CD14-positive monocyte (primary cell): ENCODE results near the gene NSUN7. TPM values are rescaled to one million over a fixed set of nuclear protein-coding genes. Genes with fewer than 3 reads are reported as not detected.

ENCODE experiments used
- DNase-seq, 3 donors: peaks; one replicate each; pipeline ENCODE4 v3.0.0-alpha.2; 2011 to 2022
- H2AFZ ChIP-seq: 2 replicates; pipeline ENCODE4 v1.6.0; 2012; ENCODE audit warnings: mild to moderate bottlenecking, low read depth, low read length, inconsistent platforms; ENCODE audit not compliant: insufficient read depth, poor library complexity, severe bottlenecking
- H3K27ac ChIP-seq, 2 donors: 1 replicate in 1 of 2; 2 replicates in 1 of 2; pipeline ENCODE4 v1.5.1; 2012 to 2013; ENCODE audit warnings: low read length in 2 of 2, control low read depth in 1 of 2, inconsistent platforms in 1 of 2, low read depth in 1 of 2, mild to moderate bottlenecking in 1 of 2
- H3K27me3 ChIP-seq, 2 donors: one replicate each; pipeline versions ENCODE4 v1.6.0 to v1.6.1; 2011 to 2013; ENCODE audit warnings: low read length in 2 of 2; ENCODE audit not compliant: control insufficient read depth in 2 of 2, insufficient read depth in 2 of 2
- H3K36me3 ChIP-seq, 2 donors: replicated peaks in 1 of 2; 1 replicate in 1 of 2; 2 replicates in 1 of 2; pipeline versions ENCODE4 v1.5.1 to v1.6.1; 2012 to 2013; ENCODE audit warnings: low read length in 2 of 2, control low read depth in 1 of 2, inconsistent platforms in 1 of 2, mild to moderate bottlenecking in 1 of 2; ENCODE audit not compliant: insufficient read depth in 2 of 2, control insufficient read depth in 1 of 2
- H3K4me1 ChIP-seq, 2 donors: 1 replicate in 1 of 2; 2 replicates in 1 of 2; pipeline versions ENCODE4 v1.5.1 to v1.6.1; 2012 to 2013; ENCODE audit warnings: low read length in 2 of 2, control low read depth in 1 of 2, inconsistent platforms in 1 of 2, mild to moderate bottlenecking in 1 of 2, moderate library complexity in 1 of 2; ENCODE audit not compliant: insufficient read depth in 2 of 2, control insufficient read depth in 1 of 2
- H3K4me2 ChIP-seq: replicated peaks from 2 replicates; pipeline ENCODE3; 2012; ENCODE audit warnings: low read length, moderate library complexity, mild to moderate bottlenecking; ENCODE audit not compliant: poor library complexity, severe bottlenecking; ENCODE audit errors: extremely low read depth
- H3K4me3 ChIP-seq, 3 experiments: fragments of 200-600 bp in 1 of 3; sonication (generic) in 1 of 3; replicated peaks in 1 of 3; 1 replicate in 2 of 3; 2 replicates in 1 of 3; pipeline ENCODE4 v1.5.1; 2011 to 2013; ENCODE audit warnings: low read length in 3 of 3, mild to moderate bottlenecking in 3 of 3, control low read depth in 2 of 3, low read depth in 2 of 3, inconsistent platforms in 1 of 3, moderate library complexity in 1 of 3
- H3K79me2 ChIP-seq: 2 replicates; pipeline ENCODE4 v1.6.0; 2012; ENCODE audit warnings: mild to moderate bottlenecking, control low read depth, inconsistent platforms, low read length, moderate library complexity; ENCODE audit not compliant: insufficient read depth
- H3K9ac ChIP-seq: 2 replicates; pipeline ENCODE4 v1.6.0; 2017; ENCODE audit warnings: low read length, mild to moderate bottlenecking; ENCODE audit not compliant: insufficient read depth, poor library complexity, severe bottlenecking
- H3K9me3 ChIP-seq, 2 donors: replicated peaks in 1 of 2; 1 replicate in 1 of 2; 2 replicates in 1 of 2; pipeline versions ENCODE4 v1.5.1 to v1.6.1; 2012 to 2013; ENCODE audit warnings: low read length in 2 of 2, control low read depth in 1 of 2; ENCODE audit not compliant: control insufficient read depth in 1 of 2, insufficient read depth in 1 of 2
- H4K20me1 ChIP-seq: 2 replicates; pipeline ENCODE4 v1.6.0; 2012; ENCODE audit warnings: mild to moderate bottlenecking, low read length, control low read depth, moderate library complexity; ENCODE audit not compliant: insufficient read depth
- H3K27ac Mint-ChIP-seq, 7 donors: one replicate each; pipeline ENCODE4 v1.8.0; 2020; ENCODE audit warnings: mild to moderate bottlenecking in 7 of 7, mixed read lengths in 7 of 7, moderate library complexity in 6 of 7, inconsistent platforms in 2 of 7
- H3K27me3 Mint-ChIP-seq, 3 donors: one replicate each; pipeline ENCODE4 v1.8.0; 2021 to 2022; ENCODE audit warnings: low read depth in 3 of 3, mild to moderate bottlenecking in 3 of 3, mixed read lengths in 3 of 3, moderate library complexity in 3 of 3, inconsistent platforms in 1 of 3
- H3K36me3 Mint-ChIP-seq, 2 donors: one replicate each; pipeline ENCODE4 v1.8.0; 2020; ENCODE audit warnings: mixed read lengths in 2 of 2, inconsistent platforms in 1 of 2, mild to moderate bottlenecking in 1 of 2
- H3K4me1 Mint-ChIP-seq: one replicate; pipeline ENCODE4 v1.8.0; 2020; ENCODE audit warnings: mild to moderate bottlenecking, mixed read lengths
- H3K4me3 Mint-ChIP-seq, 2 donors: one replicate each; pipeline ENCODE4 v1.8.0; 2020; ENCODE audit warnings: mild to moderate bottlenecking in 2 of 2, mixed read lengths in 2 of 2, moderate library complexity in 1 of 2
- H3K9me3 Mint-ChIP-seq, 7 donors: one replicate each; pipeline ENCODE4 v1.8.0; 2020 to 2022; ENCODE audit warnings: mixed read lengths in 7 of 7, mild to moderate bottlenecking in 6 of 7, moderate library complexity in 6 of 7, inconsistent platforms in 2 of 7
- WGBS: methylation state at CpG from one replicate; pipeline ENCODE4 v1.1.5; 2013; ENCODE audit warnings: missing lambda C conversion rate; ENCODE audit not compliant: insufficient coverage; 5-methylcytosine and 5-hydroxymethylcytosine counted together
- intact Hi-C, 2 donors: fragments of 100-400 bp; cut with micrococcal nuclease; formaldehyde crosslinking; loops; one replicate each; pipeline versions ENCODE4 v1.15.0 to v1.15.1; 2023
- polyA plus RNA-seq, 3 donors: library from polyadenylated mRNA; depleted of rRNA in 1 of 3; unstranded in 2 of 3; stranded (reverse) in 1 of 3; fragments of 300-500 nt in 2 of 3; fragments of >200 nt in 1 of 3; fragmentation: Illumina TruSeq in 2 of 3; gene quantifications; 1 replicate in 2 of 3; 2 replicates in 1 of 3; pipeline ENCODE4 v1.2.3, GENCODE V29; 2012 to 2021
- TF ChIP-seq, protein P1 (sequence below): fragments of 200-600 bp; IDR thresholded peaks from one replicate; pipeline ENCODE4 v1.8.0; 2022; ENCODE audit warnings: antibody characterized with exemption, mild to moderate bottlenecking

The NSUN7 gene
- polyA plus RNA-seq, 3 donors: 0.21 to 0.62 (median 0.57) TPM

- Histone ChIP-seq H3K36me3 (no peaks in the 10 kb centered on the region), H3K4me3 (no peak overlapping the region), H4K20me1 (no peaks in the 10 kb centered on the region), H3K9me3 (peaks cover 0 to 4% of the 10 kb centered on the region in 2 donors), H3K79me2 (no peaks in the 10 kb centered on the region), H3K27me3 (no peaks in the 10 kb centered on the region), H3K4me2 (no peak overlapping the region), H3K9ac (no peak overlapping the region), H2AFZ (no peak overlapping the region), H3K27ac (no peak overlapping the region), H3K4me1 (peaks cover 0 to 7% of the 10 kb centered on the region in 2 donors)
- peak in 1 of 3 donors; percentile 20 for DNase-seq
- intact Hi-C loops: no loop called here
- WGBS: no CpG with 5 or more reads among the region's 2 CpGs
- Mint-ChIP-seq H3K9me3 (peaks cover 0 to 6% (median 4%) of the 10 kb centered on the region in 7 donors), H3K27me3 (peaks cover 1 to 3% (median 2%) of the 10 kb centered on the region in 3 donors), H3K4me3 (no peak overlapping the region), H3K4me1 (peaks cover 9% of the 10 kb centered on the region), H3K36me3 (no peaks in the 10 kb centered on the region), H3K27ac (no peak overlapping the region)
- TF ChIP-seq, protein P1, sequence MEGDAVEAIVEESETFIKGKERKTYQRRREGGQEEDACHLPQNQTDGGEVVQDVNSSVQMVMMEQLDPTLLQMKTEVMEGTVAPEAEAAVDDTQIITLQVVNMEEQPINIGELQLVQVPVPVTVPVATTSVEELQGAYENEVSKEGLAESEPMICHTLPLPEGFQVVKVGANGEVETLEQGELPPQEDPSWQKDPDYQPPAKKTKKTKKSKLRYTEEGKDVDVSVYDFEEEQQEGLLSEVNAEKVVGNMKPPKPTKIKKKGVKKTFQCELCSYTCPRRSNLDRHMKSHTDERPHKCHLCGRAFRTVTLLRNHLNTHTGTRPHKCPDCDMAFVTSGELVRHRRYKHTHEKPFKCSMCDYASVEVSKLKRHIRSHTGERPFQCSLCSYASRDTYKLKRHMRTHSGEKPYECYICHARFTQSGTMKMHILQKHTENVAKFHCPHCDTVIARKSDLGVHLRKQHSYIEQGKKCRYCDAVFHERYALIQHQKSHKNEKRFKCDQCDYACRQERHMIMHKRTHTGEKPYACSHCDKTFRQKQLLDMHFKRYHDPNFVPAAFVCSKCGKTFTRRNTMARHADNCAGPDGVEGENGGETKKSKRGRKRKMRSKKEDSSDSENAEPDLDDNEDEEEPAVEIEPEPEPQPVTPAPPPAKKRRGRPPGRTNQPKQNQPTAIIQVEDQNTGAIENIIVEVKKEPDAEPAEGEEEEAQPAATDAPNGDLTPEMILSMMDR: no peak
These were observed 33.1 kb downstream of the NSUN7 start for GRCh38 chr4:40782876-40783275.

GRCh38 chr4:40785727-40786126 is 36.0 kb downstream of the NSUN7 start:
- peaks cover 11 to 19% of the 10 kb centered on the region in 2 donors for H3K4me1 ChIP-seq
- intact Hi-C loops: loop anchor here in 1 of 2 donors (5.0 kb wide), 1 partner anchor 33 kb away; no protein-coding TSS in a partner anchor
- TF ChIP-seq, protein P1: no peak
- H3K79me2 ChIP-seq: no peaks in the 10 kb centered on the region
- H3K27ac ChIP-seq: no peak overlapping the region
- H3K4me1 Mint-ChIP-seq: peaks cover 20% of the 10 kb centered on the region
- H2AFZ ChIP-seq: no peak overlapping the region
- H4K20me1 ChIP-seq: no peaks in the 10 kb centered on the region
- H3K4me3 Mint-ChIP-seq: no peak overlapping the region
- no peak overlapping the region for H3K27ac Mint-ChIP-seq
- H3K9me3 ChIP-seq: no peaks in the 10 kb centered on the region
- H3K27me3 Mint-ChIP-seq: peaks cover 2 to 4% (median 3%) of the 10 kb centered on the region in 3 donors
- no peak overlapping the region for H3K4me2 ChIP-seq
- WGBS: 99% methylated on average over 9 of the region's 12 CpGs
- DNase-seq: no peak
- H3K9ac ChIP-seq: no peak overlapping the region
- no peaks in the 10 kb centered on the region for H3K36me3 ChIP-seq
- H3K4me3 ChIP-seq: no peak overlapping the region
- peaks cover 0 to 4% (median 0%) of the 10 kb centered on the region in 7 donors for H3K9me3 Mint-ChIP-seq
- H3K36me3 Mint-ChIP-seq: no peaks in the 10 kb centered on the region
- no peaks in the 10 kb centered on the region for H3K27me3 ChIP-seq
